ENCODE measurements around the gene KRT3. TPM values are rescaled to one million over a fixed set of nuclear protein-coding genes. Genes with fewer than 3 reads are reported as not detected.

The KRT3 gene
- total RNA-seq, 1 experiment from 2014 or later = not detected

GRCh38 chr12:52766351-52767019 lies 29.4 kb downstream of the KRT3 start:
- CTCF ChIA-PET = no interaction called here
- H3K4me1 Mint-ChIP-seq (ENCODE audit: low read depth, unreplicated experiment) = no peaks in the 10 kb centered on the region
- TF ChIP-seq CTCF (IDR thresholded peaks at IDR 0.05; ENCODE audit: unreplicated experiment) = no peak
- DNase-seq = no peak
- H3K27ac Mint-ChIP-seq (ENCODE audit: unreplicated experiment) = no peak overlapping the region
- intact Hi-C loops (cut with micrococcal nuclease; ENCODE audit: unreplicated experiment) = no loop called here
- H3K4me3 Mint-ChIP-seq (ENCODE audit: low read depth, unreplicated experiment) = no peak overlapping the region
- H3K36me3 Mint-ChIP-seq (ENCODE audit: insufficient read depth, unreplicated experiment) = peaks cover 5% of the 10 kb centered on the region
- peaks cover 3% of the 10 kb centered on the region for H3K9me3 Mint-ChIP-seq (ENCODE audit: low read depth, unreplicated experiment)
- H3K27me3 Mint-ChIP-seq (ENCODE audit: unreplicated experiment) = peaks cover 58% of the 10 kb centered on the region
- no TSS peak for BruUV-seq (replicated peaks)

- CTCF ChIA-PET = no interaction called here
- Mint-ChIP-seq H3K9me3 (ENCODE audit: low read depth, unreplicated experiment) (peaks cover 3% of the 10 kb centered on the region), H3K4me3 (ENCODE audit: low read depth, unreplicated experiment) (no peak overlapping the region), H3K27ac (ENCODE audit: unreplicated experiment) (no peak overlapping the region), H3K36me3 (ENCODE audit: insufficient read depth, unreplicated experiment) (peaks cover 1% of the 10 kb centered on the region), H3K4me1 (ENCODE audit: low read depth, unreplicated experiment) (no peaks in the 10 kb centered on the region), H3K27me3 (ENCODE audit: unreplicated experiment) (peaks cover 50% of the 10 kb centered on the region)
- DNase-seq = no peak
- BruUV-seq (replicated peaks) = no TSS peak
- intact Hi-C loops (cut with micrococcal nuclease; ENCODE audit: unreplicated experiment) = no loop called here
- TF ChIP-seq CTCF (IDR thresholded peaks at IDR 0.05; ENCODE audit: unreplicated experiment) = no peak
Observed at GRCh38 chr12:52765702-52766101, 30.2 kb downstream of the KRT3 start.

GRCh38 chr12:52763991-52764390 lies 31.9 kb downstream of the KRT3 start:
- H3K9me3 Mint-ChIP-seq (ENCODE audit: low read depth, unreplicated experiment) = no peaks in the 10 kb centered on the region
- no peak for TF ChIP-seq CTCF (IDR thresholded peaks at IDR 0.05; ENCODE audit: unreplicated experiment)
- no peak overlapping the region for H3K4me3 Mint-ChIP-seq (ENCODE audit: low read depth, unreplicated experiment)
- no peaks in the 10 kb centered on the region for H3K36me3 Mint-ChIP-seq (ENCODE audit: insufficient read depth, unreplicated experiment)
- DNase-seq = no peak
- H3K4me1 Mint-ChIP-seq (ENCODE audit: low read depth, unreplicated experiment) = no peaks in the 10 kb centered on the region
- H3K27ac Mint-ChIP-seq (ENCODE audit: unreplicated experiment) = no peak overlapping the region
- peaks cover 36% of the 10 kb centered on the region for H3K27me3 Mint-ChIP-seq (ENCODE audit: unreplicated experiment)
- CTCF ChIA-PET = no interaction called here
- intact Hi-C loops (cut with micrococcal nuclease; ENCODE audit: unreplicated experiment) = no loop called here
- no TSS peak for BruUV-seq (replicated peaks)

GRCh38 chr12:52763036-52763659 lies 32.8 kb downstream of the KRT3 start:
- no peaks in the 10 kb centered on the region for H3K9me3 Mint-ChIP-seq (ENCODE audit: low read depth, unreplicated experiment)
- CTCF ChIA-PET = interaction anchor here (0.6 kb wide), 1 partner anchor 740 kb away, joined by 3 read pairs; no protein-coding TSS in a partner anchor
- DNase-seq = no peak
- H3K27ac Mint-ChIP-seq (ENCODE audit: unreplicated experiment) = no peak overlapping the region
- peaks cover 28% of the 10 kb centered on the region for H3K27me3 Mint-ChIP-seq (ENCODE audit: unreplicated experiment)
- no peaks in the 10 kb centered on the region for H3K36me3 Mint-ChIP-seq (ENCODE audit: insufficient read depth, unreplicated experiment)
- intact Hi-C loops (cut with micrococcal nuclease; ENCODE audit: unreplicated experiment) = no loop called here
- H3K4me1 Mint-ChIP-seq (ENCODE audit: low read depth, unreplicated experiment) = no peaks in the 10 kb centered on the region
- H3K4me3 Mint-ChIP-seq (ENCODE audit: low read depth, unreplicated experiment) = no peak overlapping the region
- no TSS peak for BruUV-seq (replicated peaks)
- TF ChIP-seq CTCF (IDR thresholded peaks at IDR 0.05; ENCODE audit: unreplicated experiment) = no peak
